Endothelial cell of hepatic sinusoid (primary cell): ENCODE results near the gene TM4SF1.

ENCODE experiments used
- in situ Hi-C: cut with HindIII; loops from 2 replicates; pipeline ENCODE4 v1.10.0; 2017; ENCODE audit warnings: low sequenced_read_pairs

TM4SF1 gene, protein sequence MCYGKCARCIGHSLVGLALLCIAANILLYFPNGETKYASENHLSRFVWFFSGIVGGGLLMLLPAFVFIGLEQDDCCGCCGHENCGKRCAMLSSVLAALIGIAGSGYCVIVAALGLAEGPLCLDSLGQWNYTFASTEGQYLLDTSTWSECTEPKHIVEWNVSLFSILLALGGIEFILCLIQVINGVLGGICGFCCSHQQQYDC

GRCh38 chr3:149377408-149378364 lies at the start of gene TM4SF1:
Gene TM4SF1 (minus strand): TSS chr3:149377649. CDS start chr3:149377547, 102 bp downstream.
- in situ Hi-C loops = loop anchor here (5.0 kb wide), 1 partner anchor 35 kb away; no protein-coding TSS in a partner anchor

DNA sequence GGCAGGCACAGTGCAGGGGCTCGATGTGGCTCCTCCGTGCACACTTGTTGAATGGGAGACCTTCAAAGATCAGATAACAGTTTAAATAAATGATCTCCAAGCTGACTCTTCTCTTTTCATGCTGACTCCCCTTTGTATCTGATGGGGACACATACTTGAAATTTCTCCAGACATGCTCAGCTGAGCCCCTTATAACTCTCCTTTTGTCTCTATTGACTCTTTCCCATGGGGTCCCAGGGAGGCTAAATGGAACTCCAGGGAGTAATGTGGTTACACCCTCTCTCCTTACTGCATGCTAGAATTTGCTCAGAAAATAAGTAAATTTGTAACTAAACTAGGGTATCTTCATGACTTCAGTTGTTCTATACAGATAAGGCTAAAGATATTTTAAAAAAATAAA lies 48.9 kb upstream of the TM4SF1 start:
- in situ Hi-C loops = no loop called here

- in situ Hi-C loops = no loop called here
These were observed 47.5 kb upstream of the TM4SF1 start for GRCh38 chr3:149424918-149425317.

GRCh38 chr3:149421764-149422163 lies 44.3 kb upstream of the TM4SF1 start:
- in situ Hi-C loops = no loop called here

- in situ Hi-C loops = no loop called here
These were observed 42.4 kb upstream of the TM4SF1 start for GRCh38 chr3:149419816-149420215.

DNA sequence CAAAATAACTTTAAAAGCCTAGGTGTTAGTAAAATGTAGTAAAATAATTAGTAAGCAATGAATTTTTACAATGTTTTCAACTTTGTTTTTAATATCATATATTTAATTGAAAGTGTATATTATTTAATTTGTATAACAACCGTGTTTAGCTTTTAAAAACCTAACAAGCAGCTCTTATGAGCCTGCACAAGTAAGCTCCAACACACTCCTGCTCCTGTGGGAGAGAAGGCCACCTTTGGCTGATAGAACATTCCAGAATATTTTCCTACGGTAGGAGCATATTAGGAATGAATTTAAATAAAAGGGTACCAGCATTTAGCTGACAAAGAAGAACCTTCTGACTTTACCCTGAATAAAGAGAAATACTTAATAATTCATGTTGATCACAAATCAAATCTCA lies 40.3 kb upstream of the TM4SF1 start:
- in situ Hi-C loops = no loop called here

- in situ Hi-C loops = no loop called here
These were observed 39.7 kb upstream of the TM4SF1 start for GRCh38 chr3:149417174-149417573.

GRCh38 chr3:149415484-149415883 lies 38.0 kb upstream of the TM4SF1 start:
- in situ Hi-C loops = no loop called here

GRCh38 chr3:149414557-149415231 lies 37.2 kb upstream of the TM4SF1 start:
- in situ Hi-C loops = loop anchor here (5.0 kb wide), 1 partner anchor 43 kb away; no protein-coding TSS in a partner anchor

DNA sequence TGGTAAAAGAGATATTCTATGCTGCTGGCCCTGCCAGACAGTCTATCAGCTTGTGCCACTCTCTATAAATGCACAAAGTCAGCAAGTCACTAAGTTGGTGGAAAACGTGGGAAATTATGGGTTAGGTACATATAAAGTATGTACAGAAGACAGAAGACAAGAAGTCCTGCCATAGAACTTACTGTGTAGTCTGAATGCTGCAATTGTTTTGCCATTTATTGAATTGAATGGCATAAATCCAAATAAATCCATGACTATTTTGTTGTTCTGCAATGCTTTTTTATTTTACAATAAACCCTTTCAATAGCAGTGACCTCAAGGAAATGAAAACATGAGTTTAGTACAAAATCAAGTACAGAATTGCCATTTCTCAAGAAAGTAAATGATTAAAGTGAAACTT lies 34.1 kb upstream of the TM4SF1 start:
- in situ Hi-C loops = loop anchor here (5.0 kb wide), 1 partner anchor 46 kb away; no protein-coding TSS in a partner anchor

DNA sequence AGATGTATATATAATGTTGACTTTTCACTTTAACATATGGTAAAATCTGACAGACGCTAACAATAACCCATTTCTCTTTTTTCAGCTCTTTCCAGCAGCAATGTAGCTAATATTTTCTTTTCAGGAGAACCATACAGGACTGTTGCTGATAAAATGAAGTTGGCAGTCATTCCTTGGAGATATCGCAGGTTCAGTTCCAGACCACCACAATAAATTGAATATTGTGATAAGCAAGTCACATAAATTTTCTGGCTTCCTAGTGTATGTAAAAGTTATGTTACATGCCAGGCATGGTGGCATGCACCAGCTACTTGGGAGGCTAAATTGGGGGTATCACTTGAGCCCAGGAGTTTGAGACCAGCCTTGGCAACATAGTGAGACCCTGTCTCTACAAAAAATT lies 31.9 kb upstream of the TM4SF1 start:
- in situ Hi-C loops = no loop called here

DNA sequence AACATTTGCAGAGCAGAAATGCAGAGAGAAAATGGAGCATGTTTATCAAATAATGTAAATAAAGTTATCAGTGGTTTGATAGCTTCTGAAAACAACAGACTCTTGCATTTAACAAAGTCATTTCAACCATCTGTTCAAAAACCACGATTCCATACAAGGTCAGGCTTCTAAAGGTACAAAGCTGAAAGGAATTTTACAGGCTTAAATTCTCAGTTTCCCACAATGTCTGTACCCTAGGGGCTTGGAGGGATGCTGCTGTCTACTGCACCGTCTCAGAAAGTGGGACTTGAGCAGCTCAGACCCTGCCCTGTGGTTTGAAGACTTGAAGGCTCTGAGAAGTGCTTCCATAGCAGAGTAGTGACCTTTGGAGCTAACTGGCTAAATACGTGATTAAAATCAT lies 30.4 kb upstream of the TM4SF1 start:
- in situ Hi-C loops = no loop called here

DNA sequence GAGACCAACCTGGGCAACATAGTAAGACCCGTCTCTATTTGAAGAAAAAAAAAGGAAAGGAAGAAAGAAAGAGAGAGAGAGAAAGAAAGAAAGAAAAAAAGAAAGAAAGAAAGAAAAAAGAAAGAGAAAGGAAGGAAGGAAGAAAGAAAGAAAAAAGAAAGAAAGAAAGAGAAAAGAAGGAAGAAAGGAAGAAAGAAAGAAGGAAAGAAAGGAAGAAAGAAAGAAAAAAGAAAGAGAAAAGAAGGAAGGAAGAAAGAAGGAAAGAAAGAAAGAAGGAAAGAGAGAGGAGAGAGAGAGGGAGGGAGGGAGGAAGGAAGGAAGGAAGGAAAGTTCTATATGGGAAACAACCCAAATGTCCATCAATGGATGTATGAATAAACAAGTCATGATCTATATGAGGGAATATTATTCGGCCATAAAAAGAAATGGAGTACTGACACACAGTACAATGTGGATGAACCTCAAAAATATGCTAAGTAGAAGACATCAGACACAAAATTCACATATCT lies 28.8 kb upstream of the TM4SF1 start:
- in situ Hi-C loops = no loop called here

DNA sequence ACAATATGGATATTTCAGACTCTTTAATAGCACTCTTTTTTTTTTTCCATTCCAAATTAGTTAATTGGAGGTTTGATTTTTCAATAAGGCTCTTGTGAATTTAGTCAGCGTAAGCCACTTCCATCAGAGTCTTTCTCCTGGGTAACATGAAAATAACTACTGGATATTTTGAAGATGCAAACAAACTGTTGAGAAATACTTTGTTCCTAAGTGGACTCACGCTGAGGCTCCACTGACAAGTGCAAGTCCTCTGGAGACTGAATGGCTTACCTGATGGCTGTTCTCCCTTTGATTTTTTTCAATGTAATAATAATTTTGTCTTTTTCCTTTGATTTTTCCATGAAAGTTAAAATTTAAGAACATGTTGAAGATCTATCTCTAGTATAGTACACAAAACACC lies 26.0 kb upstream of the TM4SF1 start:
- in situ Hi-C loops = no loop called here

DNA sequence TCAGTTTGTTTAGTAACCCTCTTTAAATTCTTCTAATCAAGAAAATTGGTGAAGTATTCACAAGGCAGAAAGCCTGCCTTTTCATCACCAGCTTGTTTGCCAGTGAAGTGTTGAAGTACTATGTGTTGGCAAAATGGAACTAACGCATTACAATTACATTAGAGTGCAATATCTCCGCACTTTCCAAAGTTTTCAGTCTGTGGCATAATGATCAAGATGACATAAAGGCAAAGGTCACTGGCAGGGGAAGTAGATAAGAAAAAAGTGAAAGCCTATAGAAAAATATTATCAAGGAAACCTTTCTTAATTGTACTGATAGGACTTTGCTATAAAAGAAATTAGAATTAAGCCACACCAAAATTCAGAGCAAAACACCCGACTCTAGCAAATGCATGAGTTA lies 25.0 kb upstream of the TM4SF1 start:
- in situ Hi-C loops = no loop called here

- in situ Hi-C loops = no loop called here
These were observed 24.5 kb upstream of the TM4SF1 start for GRCh38 chr3:149401926-149402310.

DNA sequence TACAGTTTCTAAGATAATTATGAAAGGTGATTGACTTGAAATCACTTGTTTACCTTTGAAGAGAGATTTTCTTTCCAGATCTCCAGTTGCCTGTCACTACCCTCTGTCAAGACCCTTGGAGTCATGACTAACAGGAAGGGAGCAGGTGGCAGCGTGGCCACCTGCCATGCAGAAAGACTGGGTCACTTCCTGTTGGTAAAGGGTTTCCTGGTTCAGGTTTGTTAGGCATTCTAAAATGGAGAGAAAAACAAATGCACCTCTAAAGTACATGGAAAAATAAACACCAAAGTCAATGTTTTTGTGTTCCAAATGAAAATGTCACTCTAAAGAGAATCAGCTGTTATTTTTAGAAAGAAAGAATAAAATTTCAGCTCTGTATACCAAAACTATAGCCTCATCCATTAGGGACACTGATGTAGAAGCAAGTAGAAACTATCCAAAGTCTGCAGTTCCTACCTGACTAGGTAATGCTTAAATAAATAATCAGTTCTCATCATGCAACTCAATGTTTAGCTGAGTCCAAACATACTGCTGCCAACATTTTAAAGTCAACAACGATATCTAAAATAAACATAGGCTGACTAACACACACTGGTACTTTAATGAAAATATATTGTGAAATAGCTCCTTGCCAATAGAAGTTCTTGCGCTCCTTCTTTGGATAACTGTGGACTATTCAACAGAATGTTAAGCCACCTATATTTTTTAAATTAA lies 23.9 kb upstream of the TM4SF1 start:
- in situ Hi-C loops = no loop called here

DNA sequence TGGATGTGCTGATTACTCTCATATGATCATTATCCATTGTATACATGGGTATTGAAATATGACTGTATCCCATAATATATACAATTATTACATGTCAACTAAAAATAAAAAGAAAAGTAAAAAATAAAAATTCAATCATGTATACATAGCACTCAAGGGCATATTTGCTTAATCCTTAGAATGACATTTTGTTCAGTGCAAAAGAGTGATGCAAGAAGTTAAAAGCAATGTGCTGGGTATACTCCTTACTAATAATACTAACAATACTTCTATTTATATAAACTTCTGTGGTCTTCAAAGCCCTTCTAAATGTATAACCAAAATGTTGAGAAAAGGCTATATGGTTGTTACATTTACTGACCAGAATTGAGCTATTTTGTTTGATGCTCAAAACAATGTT lies 23.2 kb upstream of the TM4SF1 start:
- in situ Hi-C loops = no loop called here

DNA sequence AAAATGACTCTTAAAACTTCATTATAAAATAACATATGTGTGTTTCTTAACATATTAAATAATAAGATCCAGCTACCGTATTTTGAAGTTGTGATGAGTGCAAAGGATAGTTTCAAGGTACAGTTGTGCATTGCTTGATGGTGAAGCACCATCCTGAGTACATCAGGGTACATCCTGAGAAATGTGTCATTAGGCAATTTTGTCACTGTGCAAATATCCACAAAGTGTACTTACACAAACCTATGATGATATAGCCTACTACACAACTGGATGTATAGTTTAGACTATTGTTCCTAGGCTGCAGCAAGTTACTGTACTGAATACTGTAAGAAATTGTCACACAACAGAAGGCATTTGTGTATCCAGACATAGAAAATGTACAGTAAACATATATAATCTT lies 20.8 kb upstream of the TM4SF1 start:
- in situ Hi-C loops = no loop called here

GRCh38 chr3:149397528-149397927 lies 20.1 kb upstream of the TM4SF1 start:
- in situ Hi-C loops = no loop called here

DNA sequence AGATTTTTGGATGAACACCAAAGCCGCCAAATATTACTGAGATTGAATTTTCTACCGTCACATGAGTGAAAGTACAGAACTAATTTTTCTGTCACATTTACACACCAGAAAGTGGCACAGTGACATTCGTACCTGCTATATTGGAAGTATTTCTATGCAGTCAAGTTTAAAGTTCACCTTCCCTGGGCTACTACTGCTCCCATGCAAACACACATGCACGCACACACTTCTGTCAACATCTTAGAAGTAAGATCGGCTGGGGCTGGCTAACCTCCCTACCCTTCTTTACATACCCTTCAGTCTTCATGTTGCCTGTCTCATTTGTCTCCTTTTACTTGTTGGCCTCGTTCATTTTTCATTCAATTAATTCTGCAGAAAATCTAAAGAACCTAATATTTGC lies 19.0 kb upstream of the TM4SF1 start:
- in situ Hi-C loops = no loop called here
